ENCODE measurements around the gene ACACB.

The ACACB gene

DNA sequence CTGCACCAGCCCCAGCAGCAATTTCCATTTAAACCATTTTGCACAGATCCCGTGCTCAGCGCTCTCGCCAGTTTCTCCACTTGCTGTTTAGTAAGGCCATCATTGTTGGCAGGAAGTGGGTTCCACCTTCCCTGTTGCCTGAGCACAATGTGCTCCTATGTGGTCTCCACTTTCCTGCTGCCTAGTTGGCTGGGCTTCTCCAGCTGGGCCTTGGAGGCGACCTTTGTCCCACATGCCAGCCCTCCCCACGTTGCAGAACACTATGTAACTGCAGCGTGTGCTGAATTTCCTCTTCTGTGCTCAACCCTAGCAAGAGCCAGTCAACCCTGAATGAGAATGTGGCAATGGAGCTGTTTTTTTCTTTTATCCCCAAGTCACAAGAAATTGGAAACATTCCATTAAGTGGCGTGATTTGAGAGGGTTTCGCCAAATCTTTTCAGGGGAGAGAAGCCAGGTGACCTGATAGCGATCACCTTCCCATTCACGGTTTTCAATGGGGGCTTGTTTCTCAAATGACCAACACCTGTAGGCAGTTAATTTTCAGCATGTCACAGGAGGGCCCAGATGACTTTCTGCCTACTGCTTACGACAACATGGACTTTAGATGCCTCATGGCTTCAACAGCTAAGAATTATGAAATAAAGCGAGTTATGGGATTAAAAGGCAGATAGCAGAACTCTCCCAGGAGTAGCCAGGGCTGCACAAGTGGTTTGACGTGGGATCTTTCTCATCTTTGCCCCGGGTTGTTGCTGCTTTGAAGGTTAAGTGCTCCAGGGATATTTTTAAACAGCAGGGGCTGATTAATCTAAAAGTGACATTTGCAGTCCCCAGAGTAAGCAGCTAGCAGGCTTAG is at the start of gene ACACB:
Gene ACACB (plus strand): TSS at position 830 of the 853 bp plus-strand sequence. CDS start 22,819 bp downstream, outside the sequence.
- no peak for DNase-seq

DNA sequence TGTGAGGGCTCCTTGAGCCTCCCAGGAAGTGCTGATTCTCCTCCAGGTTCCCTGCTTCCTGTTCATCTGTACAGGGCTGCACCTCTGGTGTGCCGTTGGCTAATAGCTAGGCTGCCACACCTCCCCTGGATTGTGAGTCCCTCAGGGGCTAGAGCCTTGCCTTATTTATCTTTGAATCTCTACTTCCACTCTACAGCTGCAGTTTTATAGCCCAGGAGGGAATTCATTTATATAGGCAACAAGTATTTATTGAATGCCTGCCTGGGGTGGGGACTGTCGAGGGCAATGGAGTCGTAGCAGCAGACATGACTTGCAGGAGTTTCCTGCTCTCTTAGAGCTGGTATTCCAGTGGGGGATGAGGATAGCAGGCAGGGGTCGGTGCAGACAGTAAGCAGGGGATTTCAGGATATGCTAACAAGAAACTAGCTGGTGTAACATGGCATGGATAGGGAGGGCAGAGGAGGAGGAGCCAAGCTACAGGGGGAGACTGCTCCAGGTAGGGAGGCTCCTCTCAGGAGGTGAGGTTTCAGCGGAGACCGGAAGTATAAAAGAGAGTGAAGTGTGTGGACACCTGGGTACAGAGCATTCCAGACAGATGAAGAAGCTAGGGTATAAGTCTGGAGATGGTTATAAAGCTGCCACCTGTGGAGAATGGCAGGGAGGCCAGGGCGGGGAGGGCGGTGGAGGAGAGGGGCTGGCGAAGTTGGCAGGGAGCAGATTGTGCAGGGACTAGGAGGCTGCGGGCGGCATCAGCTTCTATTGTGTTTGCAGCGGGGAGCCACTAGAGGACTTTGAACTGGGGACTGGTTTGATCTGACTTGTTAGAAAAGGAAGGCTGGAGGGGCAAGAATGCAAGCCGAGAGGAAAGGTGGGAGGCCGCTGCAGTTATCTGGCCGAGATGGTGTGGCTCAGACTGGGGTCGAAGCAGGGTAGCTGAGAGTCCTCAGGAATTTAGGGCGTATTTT is 46.8 kb upstream of the ACACB start:
- DNase-seq = no peak

DNA sequence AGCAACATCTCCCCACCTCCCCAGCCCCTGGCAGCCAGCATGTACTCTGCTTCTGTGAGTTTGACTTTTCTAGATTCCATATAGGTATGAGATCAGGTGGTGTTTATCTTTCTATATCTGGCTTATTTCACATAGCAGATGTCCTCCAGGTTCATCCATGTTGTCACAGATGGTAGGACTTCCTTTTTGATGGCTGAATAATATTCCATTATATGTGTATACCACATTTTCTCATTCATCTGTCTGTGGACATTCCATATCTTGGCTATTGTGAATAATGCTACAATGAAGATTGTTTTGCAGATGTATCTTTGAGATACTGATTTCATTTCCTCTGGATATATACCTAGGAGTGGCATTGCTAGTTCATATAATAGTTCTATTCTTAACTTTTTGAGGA is 41.5 kb upstream of the ACACB start:
- DNase-seq = no peak

DNA sequence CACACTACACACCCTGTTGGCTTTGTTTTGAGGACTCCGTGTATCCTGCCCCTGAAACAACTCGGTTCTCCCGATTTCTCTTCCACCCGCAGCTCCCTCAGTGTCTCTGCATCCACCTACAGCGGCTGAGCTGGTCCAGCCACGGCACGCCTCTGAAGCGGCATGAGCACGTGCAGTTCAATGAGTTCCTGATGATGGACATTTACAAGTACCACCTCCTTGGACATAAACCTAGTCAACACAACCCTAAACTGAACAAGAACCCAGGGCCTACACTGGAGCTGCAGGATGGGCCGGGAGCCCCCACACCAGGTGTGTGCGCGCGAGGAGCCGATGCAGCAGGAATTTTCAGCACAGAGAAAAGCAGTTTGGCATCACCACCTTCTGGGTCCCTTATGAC is 33.6 kb upstream of the ACACB start:
- DNase-seq = no peak

DNA sequence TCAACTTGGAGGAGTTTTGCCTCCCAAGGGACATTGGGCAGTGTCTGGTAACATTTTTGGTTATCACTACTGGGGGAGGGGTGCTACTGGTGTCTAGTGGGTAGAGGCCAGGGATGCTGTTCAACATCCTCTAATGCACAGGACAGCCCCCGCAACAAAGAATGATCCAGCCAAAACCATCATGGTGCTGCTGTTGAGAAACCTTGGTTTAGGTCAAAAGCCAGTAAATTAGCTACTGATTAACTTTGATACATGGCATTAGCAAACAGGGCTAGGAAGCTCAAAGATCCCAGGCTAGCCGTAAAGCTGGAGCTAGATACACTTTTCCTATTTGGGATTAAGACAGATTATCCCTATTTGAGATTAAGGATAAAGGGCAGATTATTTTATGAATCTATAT is 32.0 kb upstream of the ACACB start:
- no peak for DNase-seq

DNA sequence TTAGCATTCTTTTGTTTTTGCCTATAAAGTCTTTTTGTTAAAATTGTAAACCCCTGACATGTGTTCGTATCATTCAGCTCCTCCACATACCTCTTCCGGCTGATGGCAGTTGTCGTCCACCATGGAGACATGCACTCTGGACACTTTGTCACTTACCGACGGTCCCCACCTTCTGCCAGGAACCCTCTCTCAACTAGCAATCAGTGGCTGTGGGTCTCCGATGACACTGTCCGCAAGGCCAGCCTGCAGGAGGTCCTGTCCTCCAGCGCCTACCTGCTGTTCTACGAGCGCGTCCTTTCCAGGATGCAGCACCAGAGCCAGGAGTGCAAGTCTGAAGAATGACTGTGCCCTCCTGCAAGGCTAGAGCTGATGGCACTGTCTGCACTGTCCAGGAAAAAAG is 30.8 kb upstream of the ACACB start:
- no peak for DNase-seq

DNA sequence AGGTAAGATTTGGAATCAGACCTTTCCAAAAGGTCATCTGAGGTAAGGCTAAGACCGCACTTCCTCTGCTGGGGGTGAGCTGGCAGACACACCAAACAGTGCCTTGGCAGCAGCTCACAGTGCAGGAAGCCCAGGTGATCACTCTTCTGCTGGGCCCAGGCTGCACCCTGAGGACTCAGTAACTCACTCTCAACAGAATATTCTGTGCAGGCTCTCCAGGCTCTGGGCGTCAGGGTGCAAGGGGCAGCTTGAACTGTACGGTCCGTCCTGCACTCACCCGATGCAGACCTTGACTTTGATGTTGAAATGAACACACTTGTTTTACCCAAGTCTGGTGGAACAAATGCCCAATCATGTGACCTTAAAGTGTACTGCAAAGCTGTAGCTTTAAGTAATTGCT is 29.1 kb upstream of the ACACB start:
- DNase-seq = no peak

DNA sequence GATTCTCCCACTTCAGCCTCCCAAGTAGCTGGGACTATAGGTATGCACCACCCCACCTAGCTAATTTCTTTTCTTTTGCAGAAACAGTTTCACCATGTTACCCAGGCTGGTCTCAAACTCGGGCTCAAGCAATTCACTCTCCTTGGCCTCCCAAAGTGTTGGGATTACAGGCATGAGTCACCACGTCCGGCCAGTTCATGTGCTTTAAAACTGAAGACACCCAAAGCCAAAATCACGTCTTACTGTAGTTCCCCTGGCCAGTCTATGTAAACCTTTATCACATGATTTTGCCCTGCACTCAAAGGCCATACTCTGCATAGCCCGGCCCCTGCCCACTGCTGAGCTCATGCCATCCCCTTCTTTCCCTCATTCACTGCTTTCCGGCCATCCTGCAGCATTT is 27.6 kb upstream of the ACACB start:
- no peak for DNase-seq

DNA sequence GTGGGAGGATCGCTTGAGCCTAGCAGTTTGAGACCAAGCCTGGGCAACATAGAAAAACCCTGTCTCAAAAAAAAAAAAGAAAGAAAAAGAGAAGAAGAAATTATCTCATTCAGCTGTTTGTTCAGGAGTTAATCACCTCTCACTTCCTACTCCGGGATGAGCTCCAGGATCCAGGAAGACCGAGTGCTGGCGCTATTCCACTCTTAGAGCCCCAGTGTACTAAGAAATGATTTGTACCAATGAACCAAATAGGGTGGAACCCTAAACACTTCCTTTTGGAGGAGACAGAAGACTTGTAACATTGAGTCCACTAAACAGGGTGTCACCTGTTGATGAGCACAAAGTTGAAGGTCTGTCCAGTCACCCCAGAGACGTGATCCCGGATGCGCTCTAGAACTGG is 26.7 kb upstream of the ACACB start:
- DNase-seq = no peak

DNA sequence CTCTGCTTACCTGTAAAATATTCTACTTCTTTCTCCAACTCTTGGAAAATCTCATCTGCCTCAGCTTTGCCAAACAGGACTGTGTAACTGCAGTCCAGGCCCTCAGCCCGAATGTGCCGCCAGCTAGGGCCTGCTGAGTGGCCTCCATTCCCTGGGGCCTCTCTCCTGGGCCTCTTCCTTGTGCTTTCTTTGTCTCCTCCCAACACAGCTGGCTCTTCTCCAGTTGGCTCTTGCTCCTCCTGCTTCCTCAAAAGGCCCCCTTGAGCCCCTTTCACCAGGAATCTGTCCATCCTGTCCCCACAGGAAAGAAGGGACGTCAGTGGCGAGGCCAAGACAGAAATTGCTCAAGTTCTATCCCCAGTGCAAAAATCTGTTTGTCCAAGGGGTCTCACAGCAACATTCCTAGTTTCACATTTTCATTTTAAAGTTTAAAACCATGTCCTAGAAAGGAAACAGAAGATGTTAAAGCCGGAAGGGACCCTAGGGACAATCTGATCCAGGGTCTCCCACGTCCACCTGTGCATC is 23.8 kb upstream of the ACACB start:
- no peak for DNase-seq

DNA sequence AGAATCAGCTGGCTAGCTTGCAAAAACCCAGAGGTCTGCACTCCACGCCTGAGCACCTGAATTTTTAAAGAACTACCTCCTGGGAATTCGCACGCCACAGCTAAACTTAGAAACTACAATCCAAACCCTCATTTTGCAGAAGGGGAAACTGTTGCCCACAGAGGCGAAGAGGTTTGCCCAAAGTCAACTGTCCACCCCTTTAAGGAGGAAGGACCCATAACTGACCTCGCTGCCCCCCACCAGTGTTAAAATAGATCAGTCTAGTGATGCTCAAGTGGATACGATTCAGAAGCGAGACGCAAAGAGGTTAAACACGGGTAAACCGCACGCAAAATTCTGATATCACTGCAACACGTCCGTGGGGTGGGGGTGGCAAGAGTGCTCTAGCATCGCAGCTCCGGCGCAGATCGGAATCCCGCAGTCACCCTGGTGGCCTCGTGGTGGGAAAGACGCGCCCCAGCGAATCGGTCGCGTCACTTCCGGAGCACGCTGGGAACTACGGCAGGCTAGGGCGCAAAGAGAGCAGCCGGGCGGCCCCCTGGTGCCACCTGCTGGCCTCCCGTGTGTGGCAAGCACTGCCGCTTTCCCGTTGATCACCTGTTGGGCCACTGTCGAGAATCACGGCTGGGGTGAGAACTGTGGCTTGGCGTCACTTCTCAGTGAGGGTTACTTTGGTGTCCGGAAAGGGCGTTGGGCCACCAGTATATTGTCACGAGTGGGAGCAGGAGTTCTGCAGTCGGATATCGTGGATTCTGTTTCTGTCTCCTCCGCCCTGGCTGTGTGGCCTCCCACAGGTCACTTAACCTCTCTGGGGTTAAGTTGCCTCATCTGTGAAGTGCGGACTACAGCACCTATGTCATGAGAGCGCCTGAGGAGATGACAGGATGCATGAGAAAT is 23.1 kb upstream of the ACACB start, which contains the start of gene ALKBH2:
Gene ALKBH2 (minus strand): TSS at position 451 of the 897 bp plus-strand sequence. CDS start 686 bp downstream, outside the sequence.
- DNase-seq = peak; percentile 59

DNA sequence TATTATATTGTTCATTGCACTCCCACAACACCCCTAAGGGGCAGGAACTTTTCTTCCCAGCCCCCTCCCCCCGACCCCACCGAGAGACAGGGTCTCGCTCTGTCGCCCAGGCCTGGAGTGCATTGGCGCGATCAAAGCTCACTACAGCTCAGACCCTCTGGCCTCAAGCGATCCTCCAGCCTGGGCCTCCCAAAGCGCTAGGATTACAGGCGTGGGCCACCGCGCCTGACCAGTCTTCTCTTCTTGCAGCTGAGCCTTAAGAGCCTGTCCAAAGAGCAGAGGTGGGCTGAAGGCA is 19.3 kb upstream of the ACACB start:
- DNase-seq = no peak

DNA sequence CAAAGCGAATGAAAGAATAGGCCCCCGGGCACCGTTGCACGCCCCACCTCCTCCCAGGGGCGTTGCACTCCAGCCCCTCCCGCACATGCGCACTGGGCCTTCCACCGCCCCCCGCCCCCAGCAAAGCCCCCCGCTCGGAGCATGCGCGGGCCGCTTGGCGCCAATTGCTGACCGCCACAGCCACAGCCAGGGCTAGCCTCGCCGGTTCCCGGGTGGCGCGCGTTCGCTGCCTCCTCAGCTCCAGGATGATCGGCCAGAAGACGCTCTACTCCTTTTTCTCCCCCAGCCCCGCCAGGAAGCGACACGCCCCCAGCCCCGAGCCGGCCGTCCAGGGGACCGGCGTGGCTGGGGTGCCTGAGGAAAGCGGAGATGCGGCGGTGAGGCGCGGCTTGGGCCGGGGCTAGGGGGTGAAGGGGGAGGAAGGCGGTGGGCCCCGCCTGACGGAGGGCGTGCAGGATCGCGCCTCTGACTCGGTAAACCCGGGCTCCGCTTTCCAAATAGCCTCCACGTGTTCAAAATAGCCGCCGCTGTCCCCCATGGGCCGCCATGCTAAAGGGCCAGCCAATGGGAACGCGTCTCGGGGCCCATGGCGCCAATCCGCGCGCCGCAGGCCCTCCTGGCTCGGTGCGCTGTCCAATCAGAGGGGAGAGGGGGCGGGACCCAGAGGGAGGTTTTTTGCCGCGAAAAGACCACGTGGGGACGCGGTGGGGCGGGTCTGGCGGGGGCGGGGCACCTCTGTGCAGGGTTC is 18.8 kb upstream of the ACACB start, which contains the start of gene UNG:
Gene UNG (plus strand): TSS at position 163 of the 748 bp plus-strand sequence. CDS start 83 bp downstream, at position 246.
- peak; percentile 67 for DNase-seq

DNA sequence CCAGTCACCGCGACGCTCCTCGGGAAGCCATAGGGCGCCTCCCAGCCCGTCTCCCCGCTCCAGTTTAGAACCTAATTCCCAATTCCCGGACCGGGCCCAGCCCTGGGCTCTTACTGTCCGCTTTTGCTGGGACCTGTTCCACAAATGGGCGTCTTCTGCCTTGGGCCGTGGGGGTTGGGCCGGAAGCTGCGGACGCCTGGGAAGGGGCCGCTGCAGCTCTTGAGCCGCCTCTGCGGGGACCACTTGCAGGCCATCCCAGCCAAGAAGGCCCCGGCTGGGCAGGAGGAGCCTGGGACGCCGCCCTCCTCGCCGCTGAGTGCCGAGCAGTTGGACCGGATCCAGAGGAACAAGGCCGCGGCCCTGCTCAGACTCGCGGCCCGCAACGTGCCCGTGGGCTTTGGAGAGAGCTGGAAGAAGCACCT is 18.2 kb upstream of the ACACB start:
- DNase-seq = no peak

DNA sequence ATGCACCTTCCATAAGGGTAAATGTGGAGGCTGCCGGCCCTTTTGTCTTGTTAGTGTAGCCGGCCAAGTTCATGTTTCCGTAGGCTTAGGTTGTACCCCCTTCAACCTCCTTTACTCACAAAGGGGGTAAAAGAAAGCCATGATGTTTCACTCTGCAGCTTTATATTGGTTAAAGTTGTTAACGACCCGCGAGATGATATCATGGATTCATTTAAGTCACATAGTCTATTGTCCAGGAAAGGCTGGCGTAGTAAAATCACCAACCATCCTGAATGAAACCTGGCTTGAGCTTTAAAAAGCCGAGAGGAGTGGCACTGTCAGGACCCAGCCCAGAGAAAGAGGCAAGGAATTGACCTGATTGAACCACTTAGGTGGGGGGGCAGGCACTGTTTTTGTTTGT is 17.7 kb upstream of the ACACB start:
- no peak for DNase-seq

DNA sequence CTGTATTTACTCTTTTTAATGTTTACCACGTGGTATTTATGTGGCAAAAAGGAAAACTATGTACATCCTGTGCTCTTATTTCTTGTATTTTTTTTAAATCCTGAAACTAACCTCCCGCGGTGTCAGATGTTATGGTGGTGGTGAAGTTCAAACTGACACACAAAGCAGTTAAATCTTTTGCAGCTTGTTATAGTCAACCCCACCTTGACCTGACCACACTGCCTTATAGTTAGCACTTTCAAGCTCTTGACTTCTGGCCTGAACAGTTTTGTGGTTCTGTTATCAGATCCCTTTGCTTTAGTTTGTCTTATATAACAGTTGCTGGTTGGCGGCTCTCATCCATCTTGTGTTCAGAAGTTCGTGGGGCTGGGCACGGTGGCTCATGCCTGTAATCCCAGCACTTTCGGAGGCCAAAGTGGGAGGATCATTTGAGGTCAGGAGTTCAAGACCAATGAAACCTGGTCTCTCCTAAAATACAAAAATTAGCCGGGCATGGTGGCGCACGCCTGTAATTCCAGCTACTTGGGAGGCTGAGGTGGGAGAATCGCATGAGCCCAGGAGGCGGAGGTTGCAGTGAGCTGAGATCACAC is 16.9 kb upstream of the ACACB start:
- DNase-seq = no peak

DNA sequence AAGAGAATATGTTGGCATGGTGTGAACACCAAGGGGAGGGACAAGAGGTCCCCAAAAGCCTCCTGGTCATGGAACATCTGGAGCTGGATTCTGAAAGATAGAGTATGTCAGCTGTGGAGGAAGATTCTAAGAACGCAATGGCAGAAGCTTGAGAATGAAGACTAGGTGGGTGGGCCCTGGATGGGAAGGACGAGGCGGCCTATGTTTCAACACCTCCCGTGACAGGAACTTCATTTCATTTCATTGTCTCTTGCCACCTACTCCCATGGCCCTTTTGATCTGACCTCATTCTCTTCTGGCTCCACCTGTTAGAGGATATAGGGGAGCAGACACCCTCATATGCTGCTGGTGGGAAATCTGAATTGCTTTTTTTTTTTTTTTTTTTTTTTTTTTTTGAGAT is 15.6 kb upstream of the ACACB start:
- DNase-seq = no peak

DNA sequence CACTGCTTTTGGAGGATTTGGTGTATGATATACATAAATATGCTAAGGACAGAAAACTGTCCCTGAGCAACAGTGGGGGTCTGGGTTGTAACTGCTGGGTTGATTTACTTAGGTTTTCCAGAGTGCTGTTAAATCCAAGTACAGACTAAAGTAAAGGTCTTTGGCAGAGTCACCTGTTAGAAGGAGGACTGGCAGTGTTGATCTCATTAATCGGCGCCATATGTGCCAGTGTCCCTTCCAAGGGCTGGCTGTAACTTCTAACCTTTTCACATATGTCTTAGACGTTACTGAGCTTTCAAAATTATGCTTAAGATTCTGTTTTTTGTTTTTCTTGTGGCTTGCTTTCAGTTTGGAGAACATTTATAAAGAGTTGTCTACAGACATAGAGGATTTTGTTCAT is 13.9 kb upstream of the ACACB start:
- no peak for DNase-seq

DNA sequence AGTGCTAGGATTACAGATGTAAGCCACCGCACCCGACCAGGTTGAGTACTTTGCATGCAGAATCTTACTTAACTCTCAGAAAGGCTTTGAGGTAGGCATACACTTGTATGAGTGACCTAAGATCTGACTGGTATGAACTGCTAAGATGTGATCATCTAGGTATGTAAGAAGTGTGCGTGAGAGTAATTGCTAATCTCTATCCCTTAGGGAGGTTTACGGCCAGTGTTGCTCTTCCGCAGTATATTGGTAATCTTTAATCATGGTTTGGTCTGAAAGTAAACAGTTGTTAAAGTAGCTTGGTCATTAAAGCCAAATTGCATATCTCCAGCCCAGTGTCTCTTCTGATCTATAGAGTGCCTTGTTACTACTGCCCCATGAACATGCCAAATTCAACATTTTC is 11.2 kb upstream of the ACACB start:
- no peak for DNase-seq

DNA sequence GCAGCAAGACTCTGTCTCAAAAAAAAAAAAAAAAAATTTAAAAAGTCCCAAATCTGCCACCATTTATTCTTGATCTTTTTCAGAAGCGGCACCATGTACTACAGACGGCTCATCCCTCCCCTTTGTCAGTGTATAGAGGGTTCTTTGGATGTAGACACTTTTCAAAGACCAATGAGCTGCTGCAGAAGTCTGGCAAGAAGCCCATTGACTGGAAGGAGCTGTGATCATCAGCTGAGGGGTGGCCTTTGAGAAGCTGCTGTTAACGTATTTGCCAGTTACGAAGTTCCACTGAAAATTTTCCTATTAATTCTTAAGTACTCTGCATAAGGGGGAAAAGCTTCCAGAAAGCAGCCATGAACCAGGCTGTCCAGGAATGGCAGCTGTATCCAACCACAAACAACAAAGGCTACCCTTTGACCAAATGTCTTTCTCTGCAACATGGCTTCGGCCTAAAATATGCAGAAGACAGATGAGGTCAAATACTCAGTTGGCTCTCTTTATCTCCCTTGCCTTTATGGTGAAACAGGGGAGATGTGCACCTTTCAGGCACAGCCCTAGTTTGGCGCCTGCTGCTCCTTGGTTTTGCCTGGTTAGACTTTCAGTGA is 6.5 kb upstream of the ACACB start:
- no peak for DNase-seq

DNA sequence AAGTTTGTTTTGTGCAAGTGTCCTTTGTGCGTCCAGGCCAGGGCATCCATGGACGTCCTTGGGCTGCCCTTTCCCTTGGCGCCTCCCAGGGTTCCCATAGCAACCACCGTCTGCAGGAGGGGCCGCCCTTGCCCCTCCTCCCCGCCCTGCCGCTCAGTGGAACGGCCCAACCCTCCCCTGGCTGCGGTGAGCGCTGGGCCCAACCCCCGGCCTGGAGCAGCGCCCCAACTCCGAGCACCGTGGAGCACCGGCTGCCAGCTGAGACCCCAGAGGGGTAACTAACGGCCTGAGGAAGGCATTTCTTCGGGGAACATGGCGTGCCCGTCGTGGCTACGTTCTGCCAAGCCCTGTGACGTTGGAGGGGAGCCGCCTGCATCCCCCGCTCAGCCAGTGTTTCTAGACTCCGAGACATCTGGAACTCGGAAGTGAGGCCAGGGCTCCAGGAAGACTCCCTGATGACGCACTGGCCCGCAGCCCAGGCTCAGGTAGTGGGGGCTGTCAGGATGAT is 5.3 kb upstream of the ACACB start:
- no peak for DNase-seq

Data from NCI-H524 treated with DMSO at 0.1 percent for 48 hours (cell line).